Esophagus muscularis mucosa (tissue), 4 donors: ENCODE data around the gene LYPLA2.
A peak's percentile ranks its signal among the peaks of the same experiment; 100 is the strongest.

ENCODE experiments used
- EP300 ChIP-seq: sonication (generic); formaldehyde crosslinking; IDR thresholded peaks from one replicate; pipeline ENCODE4 v1.6.1; 2017; ENCODE audit warnings: antibody characterized with exemption
- POLR2A ChIP-seq: fragments of 450-650 bp; IDR thresholded peaks from one replicate; pipeline ENCODE4 v1.6.1; 2017; ENCODE audit warnings: antibody characterized with exemption, moderate library complexity, mild to moderate bottlenecking, low read depth
- TF ChIP-seq, protein P1 (sequence below), 3 experiments: fragments of 200-600 bp in 2 of 3; fragments of 450-650 bp in 1 of 3; sonication (generic) in 2 of 3; IDR thresholded peaks; one replicate each; pipeline ENCODE4 v1.5.1; 2017 to 2019; ENCODE audit warnings: antibody characterized with exemption in 3 of 3, mild to moderate bottlenecking in 2 of 3, moderate library complexity in 1 of 3

DNA sequence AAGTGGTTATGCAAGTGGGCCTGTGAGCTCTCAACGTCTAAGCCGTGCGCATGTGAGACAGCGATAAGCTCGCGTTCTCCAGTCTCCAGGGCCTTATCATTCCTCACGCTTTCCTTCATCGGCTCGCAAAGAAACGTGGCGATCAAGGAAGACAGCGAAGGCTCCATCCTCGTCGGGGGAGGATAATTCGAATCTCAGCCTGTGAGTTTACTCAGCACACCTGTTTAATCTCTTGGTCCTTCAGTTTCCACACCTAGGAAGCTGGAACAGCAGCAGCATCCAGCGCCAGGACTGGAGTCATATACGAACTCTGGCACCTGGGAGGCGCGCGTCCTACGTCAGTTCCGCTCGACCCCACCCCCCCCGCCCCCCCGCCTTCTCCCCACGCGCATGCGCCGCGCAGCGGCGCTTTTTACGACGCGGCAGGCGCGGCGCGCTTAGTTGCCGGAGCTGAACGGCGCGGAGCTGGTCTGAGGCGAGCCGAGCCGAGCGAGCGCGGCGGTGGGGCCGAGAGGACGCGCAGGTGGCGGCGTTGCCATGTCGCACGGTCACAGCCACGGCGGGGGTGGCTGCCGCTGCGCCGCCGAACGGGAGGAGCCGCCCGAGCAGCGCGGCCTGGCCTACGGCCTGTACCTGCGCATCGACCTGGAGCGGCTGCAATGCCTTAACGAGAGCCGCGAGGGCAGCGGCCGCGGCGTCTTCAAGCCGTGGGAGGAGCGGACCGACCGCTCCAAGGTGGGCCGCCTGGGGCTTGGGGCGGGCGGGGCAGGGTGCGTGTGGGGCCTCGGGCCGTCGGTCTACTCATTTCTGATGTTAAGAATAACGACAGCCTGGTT is 12.7 kb upstream of the LYPLA2 start, which contains the start of gene PITHD1:
- TF ChIP-seq, protein P1, sequence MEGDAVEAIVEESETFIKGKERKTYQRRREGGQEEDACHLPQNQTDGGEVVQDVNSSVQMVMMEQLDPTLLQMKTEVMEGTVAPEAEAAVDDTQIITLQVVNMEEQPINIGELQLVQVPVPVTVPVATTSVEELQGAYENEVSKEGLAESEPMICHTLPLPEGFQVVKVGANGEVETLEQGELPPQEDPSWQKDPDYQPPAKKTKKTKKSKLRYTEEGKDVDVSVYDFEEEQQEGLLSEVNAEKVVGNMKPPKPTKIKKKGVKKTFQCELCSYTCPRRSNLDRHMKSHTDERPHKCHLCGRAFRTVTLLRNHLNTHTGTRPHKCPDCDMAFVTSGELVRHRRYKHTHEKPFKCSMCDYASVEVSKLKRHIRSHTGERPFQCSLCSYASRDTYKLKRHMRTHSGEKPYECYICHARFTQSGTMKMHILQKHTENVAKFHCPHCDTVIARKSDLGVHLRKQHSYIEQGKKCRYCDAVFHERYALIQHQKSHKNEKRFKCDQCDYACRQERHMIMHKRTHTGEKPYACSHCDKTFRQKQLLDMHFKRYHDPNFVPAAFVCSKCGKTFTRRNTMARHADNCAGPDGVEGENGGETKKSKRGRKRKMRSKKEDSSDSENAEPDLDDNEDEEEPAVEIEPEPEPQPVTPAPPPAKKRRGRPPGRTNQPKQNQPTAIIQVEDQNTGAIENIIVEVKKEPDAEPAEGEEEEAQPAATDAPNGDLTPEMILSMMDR (IDR thresholded peaks at IDR 0.05): no peak
- peak; percentile 73 for TF ChIP-seq POLR2A
- TF ChIP-seq EP300: peak; percentile 3
